ENCODE measurements around the gene AHRR. TPM values are rescaled to one million over a fixed set of nuclear protein-coding genes. Genes with fewer than 3 reads are reported as not detected.
"Not testable (repeated sequence)": the region's sequence is repeated elsewhere in the genome, so short reads cannot be mapped to it uniquely, and the experiment has no call there.

Gene AHRR
- total RNA-seq, 1 experiment from 2014 or later, result 21.4 TPM

GRCh38 chr5:406041-406440, 84.5 kb downstream of the AHRR start:
- DNase-seq (ENCODE audit: low read depth, low spot score), result no peak
- in situ Hi-C loops (cut with HindIII; ENCODE audit: low pct_unique_long_range_greater_than_20kb, low sequenced_read_pairs), result no loop called here

- in situ Hi-C loops (cut with HindIII; ENCODE audit: low pct_unique_long_range_greater_than_20kb, low sequenced_read_pairs), result no loop called here
- DNase-seq (ENCODE audit: low read depth, low spot score), result no peak
Measured at GRCh38 chr5:407051-407450, 85.5 kb downstream of the AHRR start.

- in situ Hi-C loops (cut with HindIII; ENCODE audit: low pct_unique_long_range_greater_than_20kb, low sequenced_read_pairs), result no loop called here
Measured at GRCh38 chr5:407801-408268, 86.3 kb downstream of the AHRR start.

GRCh38 chr5:410911-411517, 89.5 kb downstream of the AHRR start:
- DNase-seq (ENCODE audit: low read depth, low spot score), result no peak
- in situ Hi-C loops (cut with HindIII; ENCODE audit: low pct_unique_long_range_greater_than_20kb, low sequenced_read_pairs), result no loop called here

More at GRCh38 chr5:407801-408268, 86.3 kb downstream of the AHRR start:
- no peak for DNase-seq (ENCODE audit: low read depth, low spot score)

- in situ Hi-C loops (cut with HindIII; ENCODE audit: low pct_unique_long_range_greater_than_20kb, low sequenced_read_pairs), result no loop called here
- no peak for DNase-seq (ENCODE audit: low read depth, low spot score)
Measured at GRCh38 chr5:411728-412127, 90.2 kb downstream of the AHRR start.

GRCh38 chr5:414991-415927, 93.7 kb downstream of the AHRR start:
- DNase-seq (ENCODE audit: low read depth, low spot score); in situ Hi-C loops (cut with HindIII; ENCODE audit: low pct_unique_long_range_greater_than_20kb, low sequenced_read_pairs): not testable (repeated sequence)

GRCh38 chr5:415928-416635, 94.6 kb downstream of the AHRR start:
- DNase-seq (ENCODE audit: low read depth, low spot score), result no peak
- in situ Hi-C loops (cut with HindIII; ENCODE audit: low pct_unique_long_range_greater_than_20kb, low sequenced_read_pairs), result no loop called here

- DNase-seq (ENCODE audit: low read depth, low spot score), result no peak
- in situ Hi-C loops (cut with HindIII; ENCODE audit: low pct_unique_long_range_greater_than_20kb, low sequenced_read_pairs), result no loop called here
Measured at GRCh38 chr5:416636-416960, 95.1 kb downstream of the AHRR start.

GRCh38 chr5:417301-418161, 96.0 kb downstream of the AHRR start:
- no peak for DNase-seq (ENCODE audit: low read depth, low spot score)
- in situ Hi-C loops (cut with HindIII; ENCODE audit: low pct_unique_long_range_greater_than_20kb, low sequenced_read_pairs), result no loop called here

GRCh38 chr5:418162-419121, 96.9 kb downstream of the AHRR start:
- in situ Hi-C loops (cut with HindIII; ENCODE audit: low pct_unique_long_range_greater_than_20kb, low sequenced_read_pairs), result no loop called here
- no peak for DNase-seq (ENCODE audit: low read depth, low spot score)

- no peak for DNase-seq (ENCODE audit: low read depth, low spot score)
- in situ Hi-C loops (cut with HindIII; ENCODE audit: low pct_unique_long_range_greater_than_20kb, low sequenced_read_pairs), result no loop called here
Measured at GRCh38 chr5:419970-420369, 98.5 kb downstream of the AHRR start.

- in situ Hi-C loops (cut with HindIII; ENCODE audit: low pct_unique_long_range_greater_than_20kb, low sequenced_read_pairs), result no loop called here
- no peak for DNase-seq (ENCODE audit: low read depth, low spot score)
Measured at GRCh38 chr5:420632-421286, 99.2 kb downstream of the AHRR start.

- in situ Hi-C loops (cut with HindIII; ENCODE audit: low pct_unique_long_range_greater_than_20kb, low sequenced_read_pairs), result no loop called here
- DNase-seq (ENCODE audit: low read depth, low spot score), result no peak
Measured at GRCh38 chr5:421287-421880, 99.9 kb downstream of the AHRR start.

GRCh38 chr5:421901-422300, 100.4 kb downstream of the AHRR start:
- DNase-seq (ENCODE audit: low read depth, low spot score), result no peak
- in situ Hi-C loops (cut with HindIII; ENCODE audit: low pct_unique_long_range_greater_than_20kb, low sequenced_read_pairs), result no loop called here

- in situ Hi-C loops (cut with HindIII; ENCODE audit: low pct_unique_long_range_greater_than_20kb, low sequenced_read_pairs), result no loop called here
- DNase-seq (ENCODE audit: low read depth, low spot score), result no peak
Measured at GRCh38 chr5:422323-423232, 101.1 kb downstream of the AHRR start.
